GM12864 (cell line): Measurements from ENCODE around the gene SLC6A4.

Experiments used
- DNase-seq: peaks from one replicate; pipeline ENCODE4 v3.0.0-alpha.2; 2011; ENCODE audit warnings: low read depth
- H3K4me3 ChIP-seq: 2 replicates; pipeline ENCODE4 v1.5.1; 2011; ENCODE audit warnings: mild to moderate bottlenecking, low read depth, low read length, control low read depth
- CTCF ChIP-seq: IDR thresholded peaks from 2 replicates; pipeline ENCODE4 v1.5.1; 2011; ENCODE audit warnings: low read depth, mild to moderate bottlenecking, moderate library complexity, low read length, control low read depth, inconsistent platforms; ENCODE audit errors: missing control alignments

The SLC6A4 gene

GRCh38 chr17:30165147-30165546 lies 70.3 kb downstream of the SLC6A4 start:
- no peak for TF ChIP-seq CTCF
- no peak overlapping the region for H3K4me3 ChIP-seq
- no peak for DNase-seq

- no peak overlapping the region for H3K4me3 ChIP-seq
- no peak for DNase-seq
- TF ChIP-seq CTCF, result no peak
These were observed 71.0 kb downstream of the SLC6A4 start for GRCh38 chr17:30164531-30164930.

GRCh38 chr17:30161601-30162000 lies 73.9 kb downstream of the SLC6A4 start:
- H3K4me3 ChIP-seq, result no peak overlapping the region
- no peak for TF ChIP-seq CTCF

GRCh38 chr17:30160419-30161172 lies 74.9 kb downstream of the SLC6A4 start:
- no peak overlapping the region for H3K4me3 ChIP-seq
- no peak for DNase-seq
- TF ChIP-seq CTCF, result no peak

More at GRCh38 chr17:30161601-30162000, 73.9 kb downstream of the SLC6A4 start:
- no peak for DNase-seq

DNA sequence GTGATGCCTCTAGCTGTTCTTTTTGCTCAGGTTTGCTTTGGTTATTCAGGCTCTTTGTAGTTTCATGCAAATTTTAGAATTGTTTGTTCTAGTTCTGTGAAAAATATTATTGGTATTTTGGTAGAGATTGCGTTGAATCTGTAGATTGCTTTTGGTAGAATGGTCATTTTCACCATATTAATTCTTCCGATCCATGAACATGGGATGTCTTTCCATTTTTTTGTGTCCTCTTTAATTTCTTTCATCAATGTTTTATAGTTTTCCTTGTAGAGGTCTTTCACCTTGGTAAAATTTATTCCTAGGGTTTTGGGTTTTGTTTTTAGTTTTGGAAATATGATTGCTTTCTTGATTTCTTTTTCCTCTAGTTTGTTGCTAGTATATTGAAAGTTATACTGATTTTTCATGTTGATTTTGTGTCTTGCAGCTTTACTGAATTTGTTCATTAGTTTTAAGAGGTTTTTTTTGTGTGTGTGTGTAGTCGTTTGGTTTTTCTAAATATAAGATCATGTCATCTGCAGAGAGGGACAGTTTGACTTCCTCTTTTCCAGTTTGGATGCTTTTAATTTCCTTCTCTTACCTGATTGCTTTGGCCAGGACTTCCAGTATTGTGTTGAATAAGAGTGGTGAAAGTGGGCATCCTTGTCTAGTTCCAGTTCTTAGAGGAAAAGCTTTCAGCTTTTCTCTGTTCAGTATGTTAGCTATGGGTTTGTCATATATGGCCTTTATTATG lies 76.4 kb downstream of the SLC6A4 start:
- no peak for DNase-seq
- H3K4me3 ChIP-seq, result no peak overlapping the region
- no peak for TF ChIP-seq CTCF

DNA sequence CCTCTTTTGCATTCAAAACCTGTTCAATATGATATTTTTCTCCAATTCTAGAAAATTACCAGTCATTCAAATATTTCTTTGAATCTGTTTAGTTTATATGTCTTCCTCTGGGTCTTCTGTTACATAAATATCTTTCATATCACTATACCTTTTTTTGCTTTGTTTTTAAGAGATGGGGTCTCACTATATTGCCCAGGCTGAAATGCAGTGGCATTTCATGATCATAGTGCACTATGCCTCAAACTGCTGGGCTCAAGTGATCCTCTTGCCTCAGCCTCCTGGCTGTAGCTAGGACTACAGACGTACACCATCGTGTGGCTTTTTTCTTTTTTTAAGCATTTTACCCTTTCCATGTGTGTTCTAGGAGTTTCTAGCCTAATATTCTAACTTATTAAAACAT lies 80.1 kb downstream of the SLC6A4 start:
- no peak for DNase-seq

More for the DNA sequence above, 80.1 kb downstream of the SLC6A4 start:
- no peak overlapping the region for H3K4me3 ChIP-seq
- TF ChIP-seq CTCF, result no peak
